Hematopoietic multipotent progenitor cell treated with erythropoietin and hydrocortisone succinate and interleukin-3 and kit ligand, for 17 days (in vitro differentiated cells): ENCODE measurements around the gene FLRT3.

Source experiments
- DNase-seq: peaks from one replicate; pipeline ENCODE4 v3.0.0-alpha.2; 2015; ENCODE audit warnings: low spot score

FLRT3 gene

GRCh38 chr20:14337400-14338171 is at the start of gene FLRT3:
Gene FLRT3 (minus strand): TSS chr20:14337612. CDS start chr20:14327506, 10,106 bp downstream.
- no peak for DNase-seq

GRCh38 chr20:14386726-14387125 is 49.3 kb upstream of the FLRT3 start:
- DNase-seq = no peak

GRCh38 chr20:14385176-14385740 is 47.8 kb upstream of the FLRT3 start:
- DNase-seq = no peak

GRCh38 chr20:14384416-14385175 is 47.2 kb upstream of the FLRT3 start:
- no peak for DNase-seq

- no peak for DNase-seq
Measured at GRCh38 chr20:14383335-14383734, 45.9 kb upstream of the FLRT3 start.

GRCh38 chr20:14378326-14378725 is 40.9 kb upstream of the FLRT3 start:
- DNase-seq = no peak

GRCh38 chr20:14375416-14375985 is 38.1 kb upstream of the FLRT3 start:
- no peak for DNase-seq

GRCh38 chr20:14374196-14374595 is 36.8 kb upstream of the FLRT3 start:
- no peak for DNase-seq

GRCh38 chr20:14361509-14362345 is 24.3 kb upstream of the FLRT3 start:
- DNase-seq = no peak

- no peak for DNase-seq
Measured at GRCh38 chr20:14360416-14360815, 23.0 kb upstream of the FLRT3 start.

GRCh38 chr20:14355791-14356190 is 18.4 kb upstream of the FLRT3 start:
- no peak for DNase-seq

- no peak for DNase-seq
Measured at GRCh38 chr20:14344746-14345145, 7.3 kb upstream of the FLRT3 start.

- DNase-seq = no peak
Measured at GRCh38 chr20:14343491-14344065, 6.2 kb upstream of the FLRT3 start.

GRCh38 chr20:14342918-14343317 is 5.5 kb upstream of the FLRT3 start:
- no peak for DNase-seq

GRCh38 chr20:14341801-14342200 is 4.4 kb upstream of the FLRT3 start:
- DNase-seq = no peak

GRCh38 chr20:14336686-14337085 is 726 bp downstream of the FLRT3 start:
- no peak for DNase-seq

GRCh38 chr20:14335052-14335451 is 2.4 kb downstream of the FLRT3 start:
- DNase-seq = no peak

- DNase-seq = no peak
Measured at GRCh38 chr20:14334306-14334930, 3.0 kb downstream of the FLRT3 start.

GRCh38 chr20:14333721-14334120 is 3.7 kb downstream of the FLRT3 start:
- DNase-seq = no peak

- no peak for DNase-seq
Measured at GRCh38 chr20:14332866-14333265, 4.5 kb downstream of the FLRT3 start.

GRCh38 chr20:14331646-14332045 is 5.8 kb downstream of the FLRT3 start:
- DNase-seq = no peak
